Measurements from ENCODE around the gene HPSE.

- no peak for TF ChIP-seq BHLHE40 (IDR thresholded peaks at IDR 0.05; ENCODE audit: borderline replicate concordance)
- no peak for TF ChIP-seq ARNT (IDR thresholded peaks at IDR 0.05)
- no peak for TF ChIP-seq ZNF384 (IDR thresholded peaks at IDR 0.05)
- no peak for TF ChIP-seq SP1 (IDR thresholded peaks at IDR 0.05)
- no peak for TF ChIP-seq TARDBP (IDR thresholded peaks at IDR 0.05)
- no peak for TF ChIP-seq SUZ12 (IDR thresholded peaks at IDR 0.05)
- no peak for TF ChIP-seq L3MBTL2 (conservative IDR thresholded peaks at IDR 0.05)
- no peak for TF ChIP-seq FOXK2 (IDR thresholded peaks at IDR 0.05)
These were observed 75.1 kb downstream of the HPSE start for GRCh38 chr4:83259586-83259985.
